Colon (tissue), 2 donors: Measurements from ENCODE around the gene WDR45B.
A peak's percentile ranks its signal among the peaks of the same experiment; 100 is the strongest.
"Not testable (repeated sequence)": the region's sequence is repeated elsewhere in the genome, so short reads cannot be mapped to it uniquely, and the experiment has no call there.

Experiments used
- FAIRE-seq: peaks from 2 replicates; lab custom pipeline; 2012; peaks lifted over from hg19 to GRCh38; lab: Jason Lieb, UNC
- donor health status: control.
- donor health status: control.

WDR45B gene

GRCh38 chr17:82657926-82658325 lies 9.7 kb upstream of the WDR45B start:
- FAIRE-seq = no peak

GRCh38 chr17:82656266-82656665 lies 8.0 kb upstream of the WDR45B start:
- no peak for FAIRE-seq

GRCh38 chr17:82655523-82655922 lies 7.3 kb upstream of the WDR45B start:
- FAIRE-seq = no peak

- FAIRE-seq = peak; percentile 66
Measured at GRCh38 chr17:82655038-82655479, 6.8 kb upstream of the WDR45B start.

GRCh38 chr17:82654611-82655010 lies 6.4 kb upstream of the WDR45B start:
- not testable (repeated sequence) for FAIRE-seq

GRCh38 chr17:82653651-82654528 lies 5.6 kb upstream of the WDR45B start:
- no peak for FAIRE-seq

GRCh38 chr17:82650723-82651122 lies 2.5 kb upstream of the WDR45B start:
- no peak for FAIRE-seq

- no peak for FAIRE-seq
Measured at GRCh38 chr17:82649501-82650261, 1.4 kb upstream of the WDR45B start.

- no peak for FAIRE-seq
Measured at GRCh38 chr17:82648742-82649331, 593 bp upstream of the WDR45B start.

GRCh38 chr17:82647593-82648164 lies 565 bp downstream of the WDR45B start:
- FAIRE-seq = no peak

GRCh38 chr17:82645516-82645915 lies 2.7 kb downstream of the WDR45B start:
- FAIRE-seq = no peak

GRCh38 chr17:82644148-82644547 lies 4.1 kb downstream of the WDR45B start:
- no peak for FAIRE-seq

- FAIRE-seq = no peak
Measured at GRCh38 chr17:82642022-82642421, 6.2 kb downstream of the WDR45B start.

- FAIRE-seq = no peak
Measured at GRCh38 chr17:82640036-82640435, 8.2 kb downstream of the WDR45B start.

GRCh38 chr17:82639628-82640027 lies 8.6 kb downstream of the WDR45B start:
- no peak for FAIRE-seq

GRCh38 chr17:82638183-82638773 lies 10.0 kb downstream of the WDR45B start:
- no peak for FAIRE-seq

- FAIRE-seq = no peak
Measured at GRCh38 chr17:82636626-82637598, 11.3 kb downstream of the WDR45B start.

- no peak for FAIRE-seq
Measured at GRCh38 chr17:82633343-82633742, 14.9 kb downstream of the WDR45B start.

- FAIRE-seq = no peak
Measured at GRCh38 chr17:82632451-82632850, 15.8 kb downstream of the WDR45B start.

GRCh38 chr17:82631544-82631943 lies 16.7 kb downstream of the WDR45B start:
- no peak for FAIRE-seq

- FAIRE-seq = no peak
Measured at GRCh38 chr17:82630212-82630611, 18.0 kb downstream of the WDR45B start.
